Progenitor cell of endocrine pancreas (in vitro differentiated cells): ENCODE results near the gene SLC16A10. TPM values are rescaled to one million over a fixed set of nuclear protein-coding genes. Genes with fewer than 3 reads are reported as not detected.

Experiments
- DNase-seq: peaks from one replicate; pipeline ENCODE4 v3.0.0; 2021; ENCODE audit warnings: low spot score; ENCODE audit not compliant: unreplicated experiment
- H3K27ac Mint-ChIP-seq: 2 replicates; pipeline ENCODE4 v1.8.0; 2021; ENCODE audit warnings: mild to moderate bottlenecking, moderate library complexity, mixed read lengths
- H3K27me3 Mint-ChIP-seq: 2 replicates; pipeline ENCODE4 v1.8.0; 2021; ENCODE audit warnings: mixed read lengths
- H3K36me3 Mint-ChIP-seq: 2 replicates; pipeline ENCODE4 v1.8.0; 2022; ENCODE audit warnings: mixed read lengths; ENCODE audit not compliant: insufficient read depth
- H3K4me1 Mint-ChIP-seq: 2 replicates; pipeline ENCODE4 v1.8.0; 2021; ENCODE audit warnings: low read depth, mixed read lengths
- H3K4me3 Mint-ChIP-seq: 2 replicates; pipeline ENCODE4 v1.8.0; 2021; ENCODE audit warnings: low read depth, mild to moderate bottlenecking, moderate library complexity, mixed read lengths
- H3K9me3 Mint-ChIP-seq: 2 replicates; pipeline ENCODE4 v1.8.0; 2021; ENCODE audit warnings: low read depth, mixed read lengths
- total RNA-seq: library from RNA; stranded (reverse); gene quantifications from 2 replicates; pipeline ENCODE4 v1.2.1, GENCODE V29; 2021
- TF ChIP-seq, protein P1 (sequence below): fragments of 200-600 bp; sonication (generic); IDR thresholded peaks from one replicate; pipeline ENCODE4 v1.5.0; 2021; ENCODE audit warnings: antibody characterized with exemption, mild to moderate bottlenecking; ENCODE audit not compliant: unreplicated experiment

SLC16A10 gene
- total RNA-seq, 1 donor from 2014 or later = 7.0 TPM

DNA sequence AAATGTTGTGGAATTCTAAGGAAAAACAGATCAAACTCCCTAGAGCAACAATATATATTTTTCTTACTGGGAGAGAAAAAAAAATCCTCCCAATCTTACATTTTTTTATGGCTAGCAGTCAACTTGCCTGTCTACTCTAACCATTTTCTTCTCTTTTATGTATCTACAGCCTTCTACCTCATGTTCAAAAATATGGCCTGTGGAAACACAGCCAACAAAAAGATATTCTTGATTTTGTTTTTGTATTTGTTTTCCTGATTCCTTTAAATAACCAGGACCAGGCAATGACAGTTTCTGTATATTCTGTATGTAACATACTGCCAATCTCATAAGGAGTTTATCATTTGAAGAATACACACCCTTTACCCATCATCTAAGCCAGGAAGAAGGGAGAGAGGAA lies 13.0 kb upstream of the SLC16A10 start:
- Mint-ChIP-seq H3K9me3 (no peaks in the 10 kb centered on the region), H3K27ac (no peak overlapping the region), H3K4me1 (no peaks in the 10 kb centered on the region), H3K36me3 (no peaks in the 10 kb centered on the region), H3K27me3 (peaks cover 6% of the 10 kb centered on the region), H3K4me3 (no peak overlapping the region)
- DNase-seq = no peak
- TF ChIP-seq, protein P1, sequence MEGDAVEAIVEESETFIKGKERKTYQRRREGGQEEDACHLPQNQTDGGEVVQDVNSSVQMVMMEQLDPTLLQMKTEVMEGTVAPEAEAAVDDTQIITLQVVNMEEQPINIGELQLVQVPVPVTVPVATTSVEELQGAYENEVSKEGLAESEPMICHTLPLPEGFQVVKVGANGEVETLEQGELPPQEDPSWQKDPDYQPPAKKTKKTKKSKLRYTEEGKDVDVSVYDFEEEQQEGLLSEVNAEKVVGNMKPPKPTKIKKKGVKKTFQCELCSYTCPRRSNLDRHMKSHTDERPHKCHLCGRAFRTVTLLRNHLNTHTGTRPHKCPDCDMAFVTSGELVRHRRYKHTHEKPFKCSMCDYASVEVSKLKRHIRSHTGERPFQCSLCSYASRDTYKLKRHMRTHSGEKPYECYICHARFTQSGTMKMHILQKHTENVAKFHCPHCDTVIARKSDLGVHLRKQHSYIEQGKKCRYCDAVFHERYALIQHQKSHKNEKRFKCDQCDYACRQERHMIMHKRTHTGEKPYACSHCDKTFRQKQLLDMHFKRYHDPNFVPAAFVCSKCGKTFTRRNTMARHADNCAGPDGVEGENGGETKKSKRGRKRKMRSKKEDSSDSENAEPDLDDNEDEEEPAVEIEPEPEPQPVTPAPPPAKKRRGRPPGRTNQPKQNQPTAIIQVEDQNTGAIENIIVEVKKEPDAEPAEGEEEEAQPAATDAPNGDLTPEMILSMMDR = no peak

DNA sequence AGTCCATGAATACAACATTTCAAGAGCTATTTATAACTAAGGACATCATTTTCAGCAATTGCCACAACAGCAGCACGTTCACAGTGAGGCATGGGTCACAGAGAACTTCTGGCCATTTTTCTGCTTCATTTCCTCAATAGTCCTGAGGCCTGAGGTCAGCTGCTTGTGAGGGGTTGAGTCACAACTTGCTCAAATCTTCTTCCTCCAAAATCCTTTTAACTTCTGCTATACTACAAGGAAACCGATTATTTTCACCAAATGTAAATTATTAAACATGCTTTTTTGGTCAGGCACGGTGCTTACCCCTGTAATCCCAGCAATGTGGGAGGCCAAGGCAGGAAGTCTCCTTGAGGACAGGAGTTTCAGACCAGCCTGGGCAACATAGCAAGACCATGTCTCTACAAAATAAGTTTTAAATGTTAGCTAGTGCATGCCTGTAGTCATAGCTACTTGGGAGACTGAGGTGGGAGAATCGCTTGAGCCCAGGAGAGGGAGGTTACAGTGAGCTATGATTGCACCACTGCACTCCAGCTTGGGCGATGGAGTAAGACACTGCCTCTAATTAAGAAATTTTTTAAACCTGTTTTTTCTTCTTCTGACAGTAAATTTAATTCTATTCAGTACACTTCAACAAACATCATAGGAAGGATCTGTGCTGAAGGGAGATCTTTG lies 11.1 kb upstream of the SLC16A10 start:
- H3K9me3 Mint-ChIP-seq = no peaks in the 10 kb centered on the region
- H3K4me1 Mint-ChIP-seq = no peaks in the 10 kb centered on the region
- TF ChIP-seq, protein P1 = no peak
- no peak for DNase-seq
- no peak overlapping the region for H3K27ac Mint-ChIP-seq
- H3K36me3 Mint-ChIP-seq = no peaks in the 10 kb centered on the region
- H3K4me3 Mint-ChIP-seq = no peak overlapping the region
- peaks cover 6% of the 10 kb centered on the region for H3K27me3 Mint-ChIP-seq

DNA sequence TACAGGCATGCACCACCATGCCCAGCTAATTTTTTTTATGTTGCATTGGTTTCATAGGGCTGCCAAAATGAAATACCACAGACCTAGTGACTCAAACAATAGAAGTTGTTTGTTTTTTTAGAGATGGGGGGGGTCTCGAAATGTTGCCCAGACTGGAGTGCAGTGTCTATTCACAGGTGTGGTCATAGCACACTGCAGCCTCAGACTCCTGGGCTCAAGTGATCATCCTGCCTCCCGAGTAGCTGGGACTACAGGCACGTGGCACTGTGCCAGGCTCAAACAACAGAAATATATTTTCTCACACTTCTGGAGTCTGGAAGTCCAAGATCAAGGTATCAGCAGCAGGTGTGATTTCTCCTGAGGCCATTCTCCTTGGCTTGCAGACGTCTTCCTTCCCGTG lies 6.6 kb upstream of the SLC16A10 start:
- Mint-ChIP-seq H3K36me3 (no peaks in the 10 kb centered on the region), H3K27ac (no peak overlapping the region), H3K4me1 (no peaks in the 10 kb centered on the region), H3K4me3 (no peak overlapping the region), H3K9me3 (no peaks in the 10 kb centered on the region), H3K27me3 (peaks cover 10% of the 10 kb centered on the region)
- DNase-seq = no peak
- TF ChIP-seq, protein P1 = no peak

- no peak for DNase-seq
- no peaks in the 10 kb centered on the region for H3K9me3 Mint-ChIP-seq
- H3K27me3 Mint-ChIP-seq = peaks cover 58% of the 10 kb centered on the region
- peak overlapping the region; percentile 75 for H3K4me3 Mint-ChIP-seq
- H3K4me1 Mint-ChIP-seq = peaks cover 16% of the 10 kb centered on the region
- no peak overlapping the region for H3K27ac Mint-ChIP-seq
- TF ChIP-seq, protein P1 = no peak
- no peaks in the 10 kb centered on the region for H3K36me3 Mint-ChIP-seq
These were observed 618 bp upstream of the SLC16A10 start for GRCh38 chr6:111086685-111087084.

DNA sequence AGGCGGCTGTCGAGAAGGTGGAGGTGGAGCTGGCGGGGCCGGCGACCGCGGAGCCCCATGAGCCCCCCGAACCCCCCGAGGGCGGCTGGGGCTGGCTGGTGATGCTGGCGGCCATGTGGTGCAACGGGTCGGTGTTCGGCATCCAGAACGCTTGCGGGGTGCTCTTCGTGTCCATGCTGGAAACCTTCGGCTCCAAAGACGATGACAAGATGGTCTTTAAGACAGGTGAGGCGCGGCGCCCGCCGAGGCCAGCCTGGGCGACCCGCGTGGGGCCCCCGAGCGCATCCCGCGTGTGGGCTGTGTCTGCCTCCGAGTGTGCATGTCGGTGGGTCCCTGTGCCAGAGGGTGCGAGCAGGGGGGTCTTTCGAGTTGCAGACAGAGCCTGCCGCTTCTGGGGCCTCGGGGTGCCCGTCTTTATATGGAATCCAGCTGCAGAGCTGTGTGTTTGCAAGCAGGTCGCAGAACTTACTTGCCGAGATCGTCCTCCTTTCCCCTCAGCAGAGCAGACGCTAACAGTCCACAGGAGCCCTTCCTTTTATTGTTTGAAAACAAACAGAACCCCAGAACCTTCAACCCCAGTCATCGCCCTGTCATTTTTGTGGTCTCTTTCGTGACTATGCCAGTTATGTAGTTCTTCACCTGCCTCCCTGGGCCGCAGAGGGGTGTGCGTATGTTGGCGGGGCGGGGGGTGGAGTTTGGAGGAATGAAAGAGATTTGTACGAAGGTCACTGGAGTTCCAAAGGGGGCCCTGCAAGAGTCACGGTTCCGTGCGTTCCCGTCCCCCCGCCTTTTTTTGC lies 766 bp downstream of the SLC16A10 start:
- peak overlapping the region; percentile 67 for H3K27ac Mint-ChIP-seq
- H3K4me3 Mint-ChIP-seq = peak overlapping the region; percentile 79

More for the DNA sequence above, 766 bp downstream of the SLC16A10 start:
- Mint-ChIP-seq H3K4me1 (peaks cover 18% of the 10 kb centered on the region), H3K9me3 (no peaks in the 10 kb centered on the region), H3K36me3 (no peaks in the 10 kb centered on the region), H3K27me3 (peaks cover 60% of the 10 kb centered on the region)
- TF ChIP-seq, protein P1 = no peak
- DNase-seq = peak; percentile 11
